HG03095 (cell line): ENCODE results near the gene SURF4.

Experiments used
- ATAC-seq: cut with Tn5 transposase; IDR thresholded peaks from one replicate; pipeline ENCODE4 v1.9.1; 2021; ENCODE audit warnings: moderate library complexity; ENCODE audit not compliant: unreplicated experiment

SURF4 gene

DNA sequence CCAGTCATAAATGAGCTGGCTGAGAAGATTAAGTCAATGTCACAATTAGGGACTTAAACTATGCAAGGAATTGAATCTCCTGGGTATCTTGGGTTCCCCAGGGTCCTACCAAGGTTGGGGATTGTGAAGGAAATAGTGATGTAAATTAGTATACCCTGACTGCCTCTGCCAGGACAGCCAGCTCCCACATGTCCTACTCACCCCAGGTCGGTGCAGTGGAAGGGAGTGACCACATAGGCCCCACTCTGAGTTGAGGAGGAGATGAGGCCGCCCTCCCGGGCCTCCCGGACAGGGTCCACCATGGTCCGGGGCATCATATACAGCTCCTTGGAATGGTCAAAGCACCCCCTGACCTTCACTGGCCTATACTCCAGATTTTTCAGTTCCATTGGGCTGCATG lies 22.3 kb downstream of the SURF4 start:
- no peak for ATAC-seq

DNA sequence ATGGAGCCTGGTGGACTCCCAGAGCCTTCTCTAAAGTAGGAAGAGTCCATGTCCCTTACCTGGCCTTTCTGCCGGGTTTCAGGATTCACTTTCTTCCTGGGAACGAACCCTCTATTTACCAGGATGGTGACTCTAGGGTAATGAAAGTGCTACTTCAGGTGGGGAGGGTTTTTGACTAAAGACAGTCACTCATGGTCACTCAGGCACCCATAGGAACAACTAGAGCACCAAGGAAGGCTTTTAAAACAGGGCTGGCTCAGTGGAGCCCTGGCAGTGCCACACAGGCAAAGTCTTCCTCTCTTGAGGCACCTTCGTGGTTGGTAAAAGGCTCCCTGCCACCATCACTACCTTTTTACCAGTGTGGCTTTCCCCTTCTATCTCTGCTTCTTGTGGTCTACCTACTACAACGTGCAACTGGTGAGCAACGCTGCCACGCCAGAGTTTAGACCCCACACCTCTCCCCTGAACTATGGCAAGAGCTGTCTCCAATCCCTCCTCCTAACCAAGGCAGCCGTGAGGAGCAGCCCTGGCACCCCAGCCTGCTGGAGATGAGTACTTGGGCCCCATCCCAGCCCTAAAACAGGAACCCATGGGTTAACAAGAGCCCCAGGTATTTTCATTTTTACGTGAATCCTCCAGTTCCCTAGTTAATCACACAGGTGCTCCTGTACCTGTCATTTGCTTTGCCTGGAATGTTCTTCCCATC lies 23.1 kb downstream of the SURF4 start:
- ATAC-seq = no peak

DNA sequence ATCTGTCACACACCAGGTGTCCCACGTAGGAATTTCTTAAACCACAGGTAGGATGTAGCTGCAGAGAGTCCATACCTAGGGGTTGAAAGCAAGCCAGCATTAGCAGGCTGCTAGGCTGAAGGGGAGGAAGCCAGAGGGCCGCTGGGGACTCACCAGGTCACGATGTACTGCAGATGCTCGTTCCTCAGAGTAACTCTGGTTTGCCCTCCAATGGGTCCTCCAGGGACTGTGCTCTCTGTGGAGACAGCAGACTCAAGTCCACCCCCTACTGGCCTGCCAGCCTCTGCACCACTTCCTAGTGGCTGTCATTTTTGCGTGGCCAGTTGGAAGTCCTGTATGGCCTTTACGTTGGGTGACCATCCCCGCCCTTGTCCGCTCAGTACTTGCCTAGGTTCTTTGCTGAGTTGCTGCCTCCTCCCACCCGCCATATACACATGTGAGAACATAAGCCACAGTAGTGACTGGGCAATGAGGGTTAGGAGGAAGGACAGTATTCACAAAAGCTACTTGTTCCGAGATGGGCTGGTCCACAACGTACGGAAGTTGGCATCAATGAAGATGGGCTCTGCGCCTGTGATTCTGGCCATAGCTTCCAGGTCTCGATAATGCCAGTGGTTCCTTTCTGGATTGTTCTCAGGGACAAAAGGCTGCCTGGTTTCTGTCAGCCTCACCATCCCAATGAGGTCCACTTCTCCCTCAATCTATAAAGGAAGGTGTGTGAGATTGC lies 23.8 kb downstream of the SURF4 start:
- ATAC-seq = no peak

DNA sequence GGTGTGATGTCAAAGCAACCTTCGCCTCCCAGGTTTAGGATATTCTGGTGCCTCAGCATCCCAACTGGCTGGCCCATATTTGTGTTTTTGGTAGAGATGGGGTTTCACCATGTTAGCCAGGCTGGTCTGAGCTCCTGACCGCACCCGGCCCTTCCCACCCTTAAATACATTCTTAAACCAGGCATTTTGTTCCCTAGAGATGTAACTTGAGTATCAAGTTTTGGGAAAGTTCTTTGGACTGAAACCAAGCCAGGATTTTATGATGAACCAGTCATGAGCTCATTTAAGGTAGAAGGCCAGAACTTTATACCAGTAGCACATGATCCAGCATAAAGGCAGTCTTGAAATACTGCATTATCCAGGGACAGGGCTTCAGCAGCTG lies 24.3 kb downstream of the SURF4 start:
- ATAC-seq = no peak

DNA sequence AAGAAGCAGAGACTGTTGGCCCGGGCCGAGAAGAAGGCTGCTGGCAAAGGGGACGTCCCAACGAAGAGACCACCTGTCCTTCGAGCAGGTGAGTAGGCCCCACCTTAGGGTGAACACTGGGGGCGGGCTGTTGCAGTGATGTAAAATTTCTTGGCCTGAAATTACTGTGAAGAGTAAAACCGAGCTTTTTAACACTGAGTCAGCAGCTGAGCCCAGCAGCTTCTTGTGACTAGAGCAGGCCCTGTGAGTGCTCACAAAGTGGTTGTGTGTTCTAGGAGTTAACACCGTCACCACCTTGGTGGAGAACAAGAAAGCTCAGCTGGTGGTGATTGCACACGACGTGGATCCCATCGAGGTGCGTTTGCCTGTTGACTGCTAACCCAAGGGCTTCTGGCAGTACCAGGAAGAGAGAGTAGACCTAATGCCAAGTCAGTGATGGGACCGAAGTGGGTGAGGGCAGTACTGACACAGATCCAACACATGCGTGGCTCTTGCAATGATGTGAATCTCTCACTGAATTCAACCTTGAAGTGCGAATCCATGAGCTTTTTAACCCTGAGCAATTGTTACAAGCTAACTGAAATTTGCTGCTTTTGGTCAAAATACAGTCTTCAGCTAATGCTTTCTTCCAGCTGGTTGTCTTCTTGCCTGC lies 25.8 kb downstream of the SURF4 start:
- no peak for ATAC-seq

DNA sequence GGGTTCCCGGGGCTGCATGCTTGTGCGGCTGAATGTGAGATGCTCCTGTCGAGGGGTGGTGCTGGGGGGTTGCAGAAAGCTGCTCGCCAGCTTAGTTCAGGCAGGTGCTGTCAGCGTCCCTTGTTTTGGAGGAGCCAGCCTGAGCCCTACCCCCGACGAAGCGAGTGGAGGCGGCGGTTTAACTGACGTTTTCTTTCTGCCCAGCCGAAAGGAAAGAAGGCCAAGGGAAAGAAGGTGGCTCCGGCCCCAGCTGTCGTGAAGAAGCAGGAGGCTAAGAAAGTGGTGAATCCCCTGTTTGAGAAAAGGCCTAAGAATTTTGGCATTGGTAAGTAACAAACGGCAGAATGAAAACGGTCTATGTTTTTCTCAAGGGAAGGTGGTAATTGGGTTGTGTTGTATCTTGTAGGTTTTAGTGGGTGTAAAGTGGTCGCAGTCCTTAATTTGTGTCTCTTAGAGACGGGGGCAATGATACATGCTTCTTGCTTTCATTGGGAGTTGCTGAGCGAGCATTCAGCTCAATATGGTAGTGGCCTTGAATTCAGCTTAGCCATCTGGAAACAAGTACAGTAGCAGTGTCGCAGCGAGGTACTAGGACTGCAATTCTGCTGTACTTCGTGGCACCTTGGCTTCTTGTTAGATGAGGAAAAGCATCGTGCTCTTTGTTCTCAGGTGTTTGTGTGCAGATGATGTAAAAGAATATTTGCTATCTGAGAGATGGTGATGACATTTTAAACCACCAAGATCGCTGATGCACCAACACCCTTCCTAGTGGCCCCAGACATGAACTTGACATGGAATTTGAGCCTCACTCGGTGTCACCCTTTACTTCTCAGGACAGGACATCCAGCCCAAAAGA lies 26.9 kb downstream of the SURF4 start:
- no peak for ATAC-seq

DNA sequence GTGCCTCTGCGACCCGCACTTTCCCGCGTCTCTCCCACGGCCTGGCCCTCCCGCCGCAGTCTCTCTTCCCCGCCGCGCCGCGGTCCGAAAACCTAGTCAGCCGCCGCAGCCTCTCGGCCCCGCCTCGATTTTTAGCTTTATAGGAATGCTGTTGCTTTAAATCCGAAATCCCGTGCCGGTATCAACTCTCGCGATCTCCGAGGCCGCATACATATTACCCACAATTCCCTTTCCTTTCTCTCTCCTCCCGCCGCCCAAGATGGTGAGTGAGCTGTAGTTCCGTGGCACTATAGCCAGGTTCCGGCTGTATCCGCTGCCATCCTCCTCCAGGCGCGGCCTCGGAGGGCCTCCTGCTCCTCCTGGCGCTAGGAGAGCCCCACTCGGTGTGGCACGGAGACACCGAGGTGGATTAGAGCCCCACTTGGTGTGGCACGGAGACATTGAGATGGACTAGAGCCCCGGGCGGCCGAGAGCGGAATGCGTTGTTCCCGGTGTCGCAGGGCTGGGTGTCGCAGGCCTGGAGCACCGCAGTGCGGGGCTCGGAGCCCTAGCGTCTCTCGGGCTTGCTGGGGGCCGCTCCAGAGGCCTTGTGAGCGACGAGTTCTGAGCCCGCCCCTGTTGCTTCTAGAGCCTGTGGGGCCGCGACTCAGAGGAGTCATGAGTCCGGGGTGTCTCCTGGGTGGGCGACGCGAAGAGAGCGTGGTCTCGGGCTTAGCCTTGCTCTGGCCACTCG lies 27.7 kb downstream of the SURF4 start, which contains the start of the genes MED22 and RPL7A:
TSS of gene MED22 (minus strand) at position 147 of the 733 bp plus-strand sequence. CDS start 1,469 bp downstream, outside the sequence.
TSS of gene RPL7A (plus strand) at position 234 of the 733 bp plus-strand sequence. CDS start at position 260, 26 bp downstream.
- peak; percentile 70 for ATAC-seq

DNA sequence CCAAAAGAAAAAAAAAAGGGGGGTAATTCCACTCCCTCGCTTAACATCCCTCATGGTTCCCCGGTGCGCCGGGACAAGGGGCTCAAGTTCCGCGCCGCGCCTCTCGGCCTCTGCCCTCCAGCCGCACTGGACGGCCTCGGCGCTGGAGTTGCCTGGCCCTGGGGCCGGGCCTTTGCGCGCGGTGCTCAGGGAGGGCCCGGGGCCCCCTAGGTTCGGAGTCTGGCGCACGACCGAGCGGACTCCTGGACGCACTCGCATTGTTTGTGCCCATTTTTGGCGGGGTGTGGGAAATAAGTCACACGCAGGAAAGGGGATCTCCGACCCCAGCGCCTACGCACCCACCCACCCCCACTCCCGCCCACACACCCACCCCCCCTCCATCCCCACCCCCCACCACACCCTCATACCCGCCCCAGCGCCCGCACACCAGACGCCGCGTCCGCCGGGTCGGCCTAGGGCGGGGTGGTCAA lies 28.3 kb downstream of the SURF4 start:
- ATAC-seq = peak; percentile 32

DNA sequence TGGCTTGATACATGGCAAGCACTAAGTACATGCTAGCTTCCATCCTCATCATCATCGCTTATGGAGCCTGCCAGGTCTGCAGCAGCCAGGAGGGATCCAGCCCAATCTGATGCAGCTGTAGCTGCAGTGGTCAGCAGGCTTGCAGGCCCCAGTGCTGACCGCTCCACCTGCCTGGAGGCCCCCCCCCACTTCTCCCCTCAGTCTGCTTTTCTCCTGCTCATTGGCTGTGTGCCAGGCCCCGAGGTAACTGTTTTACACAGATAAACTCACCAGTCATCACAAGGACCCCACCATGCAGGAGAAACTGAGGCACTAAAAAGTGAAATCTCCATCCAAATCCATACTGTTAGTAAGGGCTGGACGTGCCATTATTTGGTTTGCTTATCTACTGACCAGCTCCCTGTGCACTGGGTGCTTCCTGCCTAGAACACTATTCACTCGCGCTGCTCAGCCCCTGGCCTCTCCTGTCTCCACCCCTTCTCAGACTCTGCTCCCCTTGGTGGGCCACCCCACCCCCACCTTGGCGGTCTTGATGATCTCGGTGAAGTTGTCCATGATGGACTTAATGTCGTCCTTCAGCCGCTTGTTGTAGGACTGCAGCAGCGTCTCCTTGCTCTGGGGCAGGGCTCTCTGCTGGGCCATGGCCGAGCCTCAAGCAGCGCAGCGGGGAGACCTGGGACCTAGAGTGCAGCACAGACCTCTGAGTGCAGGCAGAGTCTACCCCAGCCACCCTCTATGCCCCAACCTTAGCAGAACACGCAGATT lies 29.7 kb downstream of the SURF4 start:
- ATAC-seq = no peak

DNA sequence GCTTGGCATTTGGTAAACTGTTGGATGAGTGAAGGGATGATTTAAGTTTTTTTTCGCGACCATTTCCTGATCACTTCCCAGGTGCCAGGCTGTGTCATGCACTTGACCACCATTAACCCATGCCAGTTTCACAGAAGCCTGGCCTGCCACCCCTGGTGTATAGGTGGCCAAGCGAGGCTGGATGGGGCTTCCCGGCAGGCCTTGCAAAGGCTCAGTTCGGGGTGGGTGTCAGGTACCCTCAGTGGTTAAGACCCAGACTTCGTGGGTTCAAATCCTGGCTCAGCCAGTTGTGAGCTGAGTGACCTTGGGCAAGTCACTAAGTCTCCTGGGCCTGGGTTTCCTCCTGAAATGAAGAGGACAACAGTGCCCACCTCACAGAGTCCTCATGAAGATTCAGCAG lies 30.3 kb downstream of the SURF4 start:
- no peak for ATAC-seq

DNA sequence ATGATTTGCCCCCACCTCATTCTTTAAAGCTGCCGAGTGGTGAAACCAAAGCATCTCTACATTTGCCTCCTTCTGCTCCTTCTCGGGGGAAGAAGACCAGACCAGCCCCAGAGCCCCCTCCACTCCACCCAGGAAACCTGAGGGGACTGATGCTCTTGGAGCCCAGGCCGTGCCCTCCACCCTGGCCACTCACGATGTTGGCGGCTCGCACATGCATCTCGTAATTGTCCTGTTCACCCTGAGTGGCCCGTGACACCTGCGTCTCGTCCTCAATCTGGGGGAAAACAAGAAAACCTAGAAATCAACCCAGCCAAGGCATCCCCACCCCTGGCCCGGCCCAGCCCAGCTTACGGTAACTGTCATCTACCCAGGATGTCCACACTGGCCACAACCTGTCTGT lies 30.9 kb downstream of the SURF4 start:
- no peak for ATAC-seq

DNA sequence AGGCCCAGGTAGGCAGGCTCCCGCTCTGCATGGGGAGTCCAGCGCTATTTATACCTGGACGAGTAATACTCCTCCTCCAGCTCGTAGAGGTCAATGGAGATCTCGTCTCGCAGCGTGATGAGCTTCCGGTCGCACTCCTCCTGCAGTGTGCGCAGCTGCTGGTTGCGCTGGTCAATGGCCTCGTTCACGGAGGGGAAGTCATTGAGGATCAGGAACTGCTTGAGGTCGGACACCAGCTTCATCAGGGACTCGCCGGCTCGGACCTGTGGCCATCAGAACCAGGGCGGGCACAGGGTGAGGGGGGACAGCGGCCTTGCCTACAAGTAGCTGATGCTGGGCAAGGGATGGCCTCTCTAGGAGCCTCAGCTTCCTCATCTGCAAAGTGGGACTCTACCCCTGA lies 31.8 kb downstream of the SURF4 start:
- no peak for ATAC-seq

DNA sequence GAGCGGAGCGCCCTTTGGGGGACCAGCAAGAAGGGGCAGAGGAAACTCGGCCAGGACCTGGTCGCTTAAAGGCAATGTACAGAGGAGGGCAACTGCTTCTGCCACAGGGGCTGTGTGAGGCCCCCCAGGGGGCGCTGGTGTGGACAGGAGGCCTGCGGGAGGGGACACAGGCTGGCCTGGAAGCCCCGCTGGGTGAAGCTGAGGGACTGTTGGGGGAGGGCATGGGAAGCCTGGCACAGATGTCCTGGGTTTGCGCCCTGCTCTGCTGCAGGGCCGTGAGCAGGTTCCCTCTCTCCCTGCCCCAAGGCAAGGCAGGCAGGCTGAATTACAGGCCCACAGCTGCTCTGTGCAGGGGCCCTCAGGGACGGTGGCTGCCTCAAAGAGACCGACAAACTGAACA lies 33.3 kb downstream of the SURF4 start:
- ATAC-seq = no peak

DNA sequence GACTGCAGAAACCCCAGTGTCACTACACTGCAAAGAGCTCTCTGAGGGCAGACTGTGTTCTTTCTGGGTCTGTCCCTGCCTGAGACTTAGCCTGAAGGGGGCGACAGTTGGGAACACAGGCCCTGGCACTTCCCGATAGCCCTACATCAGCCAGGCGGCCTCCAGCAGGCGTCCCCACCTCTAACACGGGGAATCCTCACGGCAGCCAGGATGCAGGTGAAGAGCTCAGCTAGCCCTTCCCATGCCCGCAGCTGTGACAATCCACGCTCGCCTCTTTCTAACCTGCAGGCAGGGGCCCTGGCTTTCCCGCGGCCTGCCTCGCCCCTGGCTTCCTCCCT lies 33.8 kb downstream of the SURF4 start:
- no peak for ATAC-seq

DNA sequence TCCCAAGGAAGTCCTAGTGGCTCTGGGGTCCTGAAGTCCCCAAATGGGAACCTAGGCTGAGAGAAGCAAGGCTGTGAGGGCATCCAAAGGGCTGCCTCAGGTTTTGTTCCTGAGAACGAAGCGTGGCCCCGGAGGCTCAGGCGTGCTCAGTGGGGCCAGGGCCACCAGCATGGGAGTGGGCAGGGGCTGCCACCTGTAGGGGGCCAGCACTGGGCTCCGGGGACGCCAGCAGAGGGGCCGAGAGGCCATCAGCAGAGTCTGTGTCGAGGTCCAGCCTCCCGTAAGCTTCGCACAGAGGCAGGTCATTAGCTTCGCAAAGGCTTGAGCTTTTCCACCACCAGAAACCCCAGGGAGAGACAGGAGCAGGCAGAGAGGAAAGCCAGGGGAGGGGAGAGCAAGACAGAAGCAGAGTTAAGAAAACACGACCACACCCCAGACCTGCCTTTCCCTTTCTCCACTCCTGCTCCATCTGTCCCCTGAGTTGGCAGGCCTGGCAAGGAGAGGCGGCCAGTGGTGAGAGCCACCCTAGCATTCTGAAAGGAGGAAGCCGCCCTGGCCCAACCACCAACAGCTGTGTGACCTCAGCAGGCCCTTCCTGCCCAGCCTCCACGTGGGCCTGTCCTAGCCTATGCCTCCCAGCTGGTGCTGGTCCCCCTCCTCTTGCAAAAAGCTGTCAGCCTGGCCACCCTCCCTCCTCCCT lies 34.3 kb downstream of the SURF4 start:
- ATAC-seq = no peak

DNA sequence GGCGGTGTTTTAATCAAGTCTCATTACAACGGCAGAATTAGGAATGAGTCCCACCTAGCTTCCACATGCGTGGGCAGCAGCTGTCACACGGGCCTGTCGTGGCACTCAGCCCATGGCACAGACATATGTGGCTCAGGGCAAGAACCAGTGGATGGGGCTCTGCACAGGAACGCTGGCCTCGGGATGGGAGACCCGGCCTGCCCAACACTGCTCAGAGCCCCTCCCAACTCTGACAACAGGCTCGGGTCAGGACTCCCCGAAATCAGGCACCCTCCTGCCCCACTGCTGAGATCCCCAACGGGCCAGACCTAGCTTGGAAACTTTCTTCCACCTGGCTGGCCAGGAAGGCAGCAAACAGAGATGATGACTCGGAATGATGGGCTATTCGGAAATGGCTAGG lies 34.9 kb downstream of the SURF4 start:
- ATAC-seq = no peak

DNA sequence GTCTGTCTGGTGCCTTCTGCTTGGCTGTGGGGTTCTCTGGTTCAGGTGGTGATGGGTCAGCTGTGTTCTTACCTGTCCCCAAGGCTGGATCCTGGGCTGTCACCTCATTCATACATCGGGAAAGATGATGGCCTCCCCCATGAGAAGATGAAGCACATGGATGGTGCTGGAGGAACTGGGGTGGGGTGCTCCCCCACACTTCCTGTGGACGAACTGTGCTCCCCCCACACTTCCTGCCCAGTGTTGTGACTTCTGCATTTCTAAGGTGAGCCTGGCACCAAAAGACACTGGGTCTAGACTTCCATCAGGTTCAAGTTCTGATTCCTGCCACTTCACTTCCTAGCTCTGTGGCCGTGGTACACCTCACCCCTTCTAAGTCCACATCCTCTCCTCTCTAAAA lies 35.6 kb downstream of the SURF4 start:
- ATAC-seq = no peak

DNA sequence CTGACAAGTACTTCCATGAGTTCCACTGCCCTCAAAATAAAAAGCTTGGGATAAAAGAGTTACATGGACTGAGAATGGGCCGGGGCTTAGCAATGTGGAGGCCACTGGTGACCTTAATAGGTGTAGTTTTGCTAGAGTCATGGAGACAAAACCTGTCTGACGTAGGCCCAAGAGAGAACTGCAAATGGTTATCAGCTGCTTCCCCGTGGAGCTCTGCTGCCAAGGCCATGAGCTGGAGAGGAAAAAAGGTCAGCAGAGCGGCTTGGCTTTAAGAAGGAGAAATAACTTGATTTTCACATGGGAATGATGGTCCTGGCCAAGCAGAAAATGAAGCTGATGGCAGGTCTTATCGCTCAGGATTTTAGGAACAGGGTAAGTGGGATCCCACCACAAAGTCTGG lies 36.2 kb downstream of the SURF4 start:
- ATAC-seq = no peak
